ENCODE data around the gene CCDC106. TPM values are rescaled to one million over a fixed set of nuclear protein-coding genes. Genes with fewer than 3 reads are reported as not detected.

CCDC106 gene
- total RNA-seq, 1 donor from 2014 or later, result 11.6 TPM

DNA sequence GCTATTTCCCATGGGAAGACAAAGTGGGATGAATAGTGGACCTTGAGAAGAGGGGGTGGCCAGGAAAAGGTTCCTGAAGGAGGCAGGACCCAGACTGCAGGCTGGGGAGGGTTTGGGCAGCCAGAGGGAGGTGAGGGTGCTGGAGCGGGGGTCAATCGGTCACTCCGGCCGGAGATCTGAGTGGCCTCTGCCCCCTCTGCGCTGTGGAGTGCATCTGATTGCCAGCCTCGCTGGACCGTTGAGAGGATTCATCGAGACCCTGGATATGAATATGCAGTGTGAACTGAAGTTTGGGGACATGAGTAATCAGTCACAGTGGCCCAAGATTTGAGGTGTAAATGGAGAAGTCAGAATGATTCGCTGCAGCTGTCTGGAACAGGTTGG lies 12.7 kb upstream of the CCDC106 start:
- H3K27ac ChIP-seq, result peak overlapping the region; percentile 99
- H3K36me3 ChIP-seq, result no peaks in the 10 kb centered on the region
- TF ChIP-seq, protein P1, sequence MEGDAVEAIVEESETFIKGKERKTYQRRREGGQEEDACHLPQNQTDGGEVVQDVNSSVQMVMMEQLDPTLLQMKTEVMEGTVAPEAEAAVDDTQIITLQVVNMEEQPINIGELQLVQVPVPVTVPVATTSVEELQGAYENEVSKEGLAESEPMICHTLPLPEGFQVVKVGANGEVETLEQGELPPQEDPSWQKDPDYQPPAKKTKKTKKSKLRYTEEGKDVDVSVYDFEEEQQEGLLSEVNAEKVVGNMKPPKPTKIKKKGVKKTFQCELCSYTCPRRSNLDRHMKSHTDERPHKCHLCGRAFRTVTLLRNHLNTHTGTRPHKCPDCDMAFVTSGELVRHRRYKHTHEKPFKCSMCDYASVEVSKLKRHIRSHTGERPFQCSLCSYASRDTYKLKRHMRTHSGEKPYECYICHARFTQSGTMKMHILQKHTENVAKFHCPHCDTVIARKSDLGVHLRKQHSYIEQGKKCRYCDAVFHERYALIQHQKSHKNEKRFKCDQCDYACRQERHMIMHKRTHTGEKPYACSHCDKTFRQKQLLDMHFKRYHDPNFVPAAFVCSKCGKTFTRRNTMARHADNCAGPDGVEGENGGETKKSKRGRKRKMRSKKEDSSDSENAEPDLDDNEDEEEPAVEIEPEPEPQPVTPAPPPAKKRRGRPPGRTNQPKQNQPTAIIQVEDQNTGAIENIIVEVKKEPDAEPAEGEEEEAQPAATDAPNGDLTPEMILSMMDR (IDR thresholded peaks at IDR 0.05), result no peak
- H3K4me3 ChIP-seq, result peak overlapping the region; percentile 98
- H3K27me3 ChIP-seq (ENCODE audit: low read depth), result no peaks in the 10 kb centered on the region
- H3K4me1 ChIP-seq, result peaks cover 73% of the 10 kb centered on the region
- intact Hi-C loops (cut with DNase I), result no loop called here
- DNase-seq (no peak), ATAC-seq (peak in 1 of 2 donors; percentile 3)
- H3K9me3 ChIP-seq, result no peaks in the 10 kb centered on the region

- peaks cover 76% of the 10 kb centered on the region for H3K4me1 ChIP-seq
- intact Hi-C loops (cut with DNase I), result no loop called here
- ATAC-seq (no peak), DNase-seq (no peak)
- H3K4me3 ChIP-seq, result peak overlapping the region; percentile 98
- no peaks in the 10 kb centered on the region for H3K9me3 ChIP-seq
- H3K36me3 ChIP-seq, result no peaks in the 10 kb centered on the region
- H3K27ac ChIP-seq, result peak overlapping the region; percentile 99
- TF ChIP-seq, protein P1 (IDR thresholded peaks at IDR 0.05), result no peak
- H3K27me3 ChIP-seq (ENCODE audit: low read depth), result no peaks in the 10 kb centered on the region
Measured at GRCh38 chr19:55635856-55636440, 12.1 kb upstream of the CCDC106 start.

DNA sequence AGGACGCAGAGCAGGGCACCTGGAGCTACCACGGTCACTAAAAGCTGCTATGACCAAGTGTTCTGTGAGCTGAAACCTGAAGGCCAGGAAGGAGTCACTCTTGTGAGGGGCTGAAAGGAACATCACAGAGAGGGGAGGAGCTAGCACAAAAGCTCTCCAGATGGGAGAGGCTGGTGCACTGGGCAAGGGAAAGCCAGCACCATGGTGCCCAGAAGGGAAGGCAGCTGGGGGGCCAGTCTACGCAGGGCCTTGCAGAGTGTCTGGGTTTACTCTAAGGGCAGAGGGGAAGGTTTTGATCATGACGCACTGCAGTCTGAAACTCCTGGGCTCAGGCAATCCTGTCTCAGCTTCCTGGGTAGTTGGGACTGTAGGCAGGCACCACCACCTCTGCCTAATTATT lies 11.3 kb upstream of the CCDC106 start:
- TF ChIP-seq, protein P1 (IDR thresholded peaks at IDR 0.05), result no peak
- no peak for ATAC-seq
- Histone ChIP-seq H3K4me3 (no peak overlapping the region), H3K36me3 (no peaks in the 10 kb centered on the region), H3K27ac (no peak overlapping the region), H3K27me3 (ENCODE audit: low read depth) (no peaks in the 10 kb centered on the region), H3K9me3 (no peaks in the 10 kb centered on the region), H3K4me1 (peaks cover 74% of the 10 kb centered on the region)
- intact Hi-C loops (cut with DNase I), result no loop called here
- no peak for DNase-seq

GRCh38 chr19:55637534-55637933 lies 10.5 kb upstream of the CCDC106 start:
- Histone ChIP-seq H3K4me1 (peaks cover 74% of the 10 kb centered on the region), H3K4me3 (no peak overlapping the region), H3K9me3 (no peaks in the 10 kb centered on the region), H3K27ac (no peak overlapping the region), H3K27me3 (ENCODE audit: low read depth) (no peaks in the 10 kb centered on the region), H3K36me3 (no peaks in the 10 kb centered on the region)
- intact Hi-C loops (cut with DNase I), result no loop called here
- ATAC-seq (no peak), DNase-seq (no peak)
- TF ChIP-seq, protein P1 (IDR thresholded peaks at IDR 0.05), result no peak

- DNase-seq, result no peak
- no peaks in the 10 kb centered on the region for H3K36me3 ChIP-seq
- no peak for ATAC-seq
- no peak overlapping the region for H3K27ac ChIP-seq
- H3K4me1 ChIP-seq, result peaks cover 72% of the 10 kb centered on the region
- TF ChIP-seq, protein P1 (IDR thresholded peaks at IDR 0.05), result peak; percentile 42
- no peaks in the 10 kb centered on the region for H3K27me3 ChIP-seq (ENCODE audit: low read depth)
- H3K9me3 ChIP-seq, result no peaks in the 10 kb centered on the region
- H3K4me3 ChIP-seq, result no peak overlapping the region
- intact Hi-C loops (cut with DNase I), result no loop called here
Measured at GRCh38 chr19:55638864-55639359, 9.1 kb upstream of the CCDC106 start.
